PC-3 (cell line): ENCODE data around the gene HOXD1. TPM values are rescaled to one million over a fixed set of nuclear protein-coding genes. Genes with fewer than 3 reads are reported as not detected.

Experiments
- ATAC-seq: fragments of 200-7000 bp; cut with Tn5 transposase; 2 replicates; pipeline ENCODE4 v1.9.1; 2020; ENCODE audit warnings: mild to moderate bottlenecking, moderate library complexity
- BruUV-seq: library from RNA; stranded (reverse); fragments of 400-500 nt; replicated peaks from 2 replicates; lab custom pipeline; 2021; lab: Mats Ljungman, UMichigan
- CTCF ChIA-PET: fragments of 300-600 bp; sonication (Branson Sonifier 250); formaldehyde crosslinking; loops from one replicate; lab custom pipeline; 2022; ENCODE audit warnings: antibody characterized with exemption; lab: Charles Lee
- POLR2A ChIA-PET: fragments of 300-600 bp; sonication (Branson Sonifier 250); formaldehyde crosslinking; loops from one replicate; lab custom pipeline; 2022; ENCODE audit warnings: antibody characterized with exemption; ENCODE audit not compliant: unreplicated experiment; lab: Charles Lee
- DNase-seq: peaks from one replicate; pipeline ENCODE4 v3.0.0-alpha.2; 2015
- H2AFZ ChIP-seq: fragments of 300-600 bp; sonication (generic); 2 replicates; pipeline ENCODE4 v1.6.0; 2016; ENCODE audit warnings: antibody characterized with exemption, low read length
- H3F3A ChIP-seq: fragments of 300-600 bp; sonication (generic); one replicate; pipeline ENCODE4 v1.6.0; 2017; ENCODE audit warnings: antibody characterized with exemption, low read length, control low read depth, mild to moderate bottlenecking; ENCODE audit not compliant: unreplicated experiment
- H3K27ac ChIP-seq: fragments of 300-600 bp; sonication (generic); 2 replicates; pipeline ENCODE4 v1.5.1; 2016; ENCODE audit warnings: mild to moderate bottlenecking, low read length
- H3K27me3 ChIP-seq: fragments of 300-600 bp; sonication (generic); 2 replicates; pipeline ENCODE4 v1.6.1; 2016; ENCODE audit warnings: low read length, mixed read lengths
- H3K36me3 ChIP-seq: fragments of 300-600 bp; sonication (generic); 2 replicates; pipeline ENCODE4 v1.6.1; 2016; ENCODE audit warnings: low read depth, mixed run types, low read length, mixed read lengths
- H3K4me1 ChIP-seq: fragments of 300-600 bp; sonication (generic); 2 replicates; pipeline ENCODE4 v1.5.1; 2016; ENCODE audit warnings: low read length; ENCODE audit not compliant: insufficient read depth
- H3K4me2 ChIP-seq: fragments of 300-600 bp; sonication (generic); 2 replicates; pipeline ENCODE4 v1.6.0; 2016; ENCODE audit warnings: low read length
- H3K4me3 ChIP-seq: fragments of 300-600 bp; sonication (generic); 2 replicates; pipeline ENCODE4 v1.5.1; 2016; ENCODE audit warnings: mild to moderate bottlenecking, low read length, mixed read lengths
- H3K79me2 ChIP-seq: fragments of 300-600 bp; sonication (generic); 2 replicates; pipeline ENCODE4 v1.6.1; 2017; ENCODE audit warnings: low read length, mixed read lengths
- H3K9ac ChIP-seq: fragments of 300-600 bp; sonication (generic); 2 replicates; pipeline ENCODE4 v1.6.0; 2016; ENCODE audit warnings: mild to moderate bottlenecking, low read length
- H3K9me2 ChIP-seq: fragments of 300-600 bp; sonication (generic); replicated peaks from 2 replicates; pipeline ENCODE4 v1.6.1; 2016; ENCODE audit warnings: mixed run types, low read length, mixed read lengths
- H3K9me3 ChIP-seq: fragments of 300-600 bp; sonication (generic); 2 replicates; pipeline ENCODE4 v1.6.1; 2016; ENCODE audit warnings: low read length, mixed read lengths
- H4K20me1 ChIP-seq: fragments of 300-600 bp; sonication (generic); 2 replicates; pipeline ENCODE4 v1.6.1; 2016; ENCODE audit warnings: low read length, mixed read lengths
- CTCF ChIP-seq: fragments of 300-600 bp; sonication (generic); conservative IDR thresholded peaks from 2 replicates; pipeline ENCODE4 v1.5.1; 2017; ENCODE audit warnings: antibody characterized with exemption, low read depth, mild to moderate bottlenecking, low read length
- EZH2 ChIP-seq: fragments of 300-600 bp; sonication (generic); IDR thresholded peaks from one replicate; pipeline ENCODE4 v1.6.1; 2017; ENCODE audit warnings: antibody characterized with exemption, mild to moderate bottlenecking, low read length; ENCODE audit not compliant: unreplicated experiment
- EZH2phosphoT487 ChIP-seq: fragments of 300-600 bp; sonication (generic); IDR thresholded peaks from 2 replicates; pipeline ENCODE4 v1.6.1; 2018; ENCODE audit warnings: mild to moderate bottlenecking, antibody characterized with exemption, low read length, borderline replicate concordance
- intact Hi-C: fragments of 100-400 bp; cut with micrococcal nuclease; formaldehyde crosslinking; loops from 2 replicates; pipeline ENCODE4 v1.9.0; 2023
- total RNA-seq: library from RNA; depleted of rRNA; stranded (reverse); fragments of >200 nt; gene quantifications from 2 replicates; pipeline ENCODE4 v1.2.3, GENCODE V29; 2014

The HOXD1 gene
- total RNA-seq, 1 experiment from 2014 or later = not detected

DNA sequence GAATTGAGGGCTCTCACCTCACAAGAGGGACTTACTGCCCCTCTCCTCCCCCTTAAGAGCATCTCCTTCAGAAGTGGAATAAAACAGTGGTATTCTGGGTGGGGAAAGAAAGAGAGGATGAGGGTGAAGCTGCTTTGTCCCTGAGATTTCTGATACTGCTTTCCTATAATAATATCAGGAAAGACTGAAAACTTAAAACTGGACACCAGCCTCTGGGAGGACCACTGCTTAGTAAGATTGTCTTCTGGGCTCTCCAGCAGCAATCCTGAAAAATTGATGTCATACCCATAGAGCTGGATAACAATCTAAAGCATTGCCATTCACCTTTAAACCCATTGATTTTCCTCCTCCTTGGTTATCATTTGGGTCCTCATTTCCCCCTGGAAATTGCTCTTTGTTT lies 41.8 kb upstream of the HOXD1 start:
- BruUV-seq = no TSS peak
- H4K20me1 ChIP-seq = no peaks in the 10 kb centered on the region
- H3K4me1 ChIP-seq = no peaks in the 10 kb centered on the region
- H3K9me2 ChIP-seq = no peaks in the 10 kb centered on the region
- no peak overlapping the region for H3K4me2 ChIP-seq
- CTCF ChIA-PET = interaction anchor here (0.5 kb wide), 1 partner anchor 8 kb away, joined by 4 read pairs; no protein-coding TSS in a partner anchor
- H3K27me3 ChIP-seq = no peaks in the 10 kb centered on the region
- intact Hi-C loops = no loop called here
- no peak overlapping the region for H3K27ac ChIP-seq
- no peaks in the 10 kb centered on the region for H3K36me3 ChIP-seq
- H3K79me2 ChIP-seq = no peaks in the 10 kb centered on the region
- H3F3A ChIP-seq = no peaks in the 10 kb centered on the region
- POLR2A ChIA-PET = no interaction called here
- DNase-seq (no peak), ATAC-seq (no peak)
- H3K9me3 ChIP-seq = no peaks in the 10 kb centered on the region
- no peak for TF ChIP-seq EZH2
- no peak for TF ChIP-seq EZH2phosphoT487
- no peak for TF ChIP-seq CTCF
- H3K4me3 ChIP-seq = no peak overlapping the region
- H3K9ac ChIP-seq = no peak overlapping the region
- H2AFZ ChIP-seq = no peak overlapping the region

- Histone ChIP-seq H3K9me3 (no peaks in the 10 kb centered on the region), H3K27me3 (no peaks in the 10 kb centered on the region), H3K36me3 (no peaks in the 10 kb centered on the region), H3K4me1 (no peaks in the 10 kb centered on the region), H3K4me3 (no peak overlapping the region), H3K4me2 (no peak overlapping the region), H2AFZ (no peak overlapping the region), H3K79me2 (no peaks in the 10 kb centered on the region), H3F3A (no peaks in the 10 kb centered on the region), H3K9ac (no peak overlapping the region), H4K20me1 (no peaks in the 10 kb centered on the region), H3K27ac (no peak overlapping the region), H3K9me2 (no peaks in the 10 kb centered on the region)
- intact Hi-C loops = no loop called here
- BruUV-seq = no TSS peak
- ATAC-seq = no peak
- ChIA-PET CTCF (no interaction called here), POLR2A (no interaction called here)
- no peak for TF ChIP-seq EZH2
- TF ChIP-seq EZH2phosphoT487 = no peak
- no peak for TF ChIP-seq CTCF
- no peak for DNase-seq
Measured at GRCh38 chr2:176147210-176147799, 41.2 kb upstream of the HOXD1 start.

DNA sequence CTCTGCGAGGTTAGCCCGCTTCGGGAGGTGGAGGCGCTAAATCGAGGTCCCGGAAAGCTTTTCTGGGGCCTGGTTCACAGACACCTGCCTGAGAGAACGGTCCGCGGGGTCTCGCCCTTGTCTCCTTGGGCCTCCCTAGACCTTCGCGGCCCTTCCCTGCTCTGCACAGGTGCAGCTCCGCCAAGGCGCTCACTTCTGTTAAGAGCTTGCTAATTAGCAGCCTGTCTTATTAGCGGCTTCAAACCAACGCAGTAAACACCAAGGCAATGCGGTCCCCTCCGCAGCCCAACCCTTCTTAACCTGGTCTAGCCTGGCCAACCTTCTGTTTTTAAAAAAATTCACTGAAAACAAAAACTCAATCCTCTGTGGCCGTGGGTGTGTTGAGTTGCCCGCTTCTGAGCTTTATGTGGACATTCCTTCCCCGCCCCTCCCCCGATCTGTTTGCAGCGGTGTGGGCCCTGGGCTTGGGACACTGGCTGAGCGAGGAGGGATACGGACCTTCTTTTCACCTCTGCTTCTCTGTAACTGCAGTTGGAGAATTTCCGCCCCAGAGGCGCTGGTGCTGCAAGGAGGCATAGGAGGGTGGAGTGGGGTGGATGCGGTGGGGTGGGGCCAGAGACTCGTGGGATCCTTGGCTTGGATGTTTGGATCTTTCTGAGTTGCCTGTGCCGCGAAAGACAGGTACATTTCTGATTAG lies 40.5 kb upstream of the HOXD1 start:
- intact Hi-C loops = no loop called here
- no peaks in the 10 kb centered on the region for H3K4me1 ChIP-seq
- H3K9me2 ChIP-seq = no peaks in the 10 kb centered on the region
- no peaks in the 10 kb centered on the region for H4K20me1 ChIP-seq
- no peak for DNase-seq
- H3F3A ChIP-seq = no peaks in the 10 kb centered on the region
- H3K27ac ChIP-seq = no peak overlapping the region
- CTCF ChIA-PET = no interaction called here
- POLR2A ChIA-PET = no interaction called here
- no peak overlapping the region for H3K4me2 ChIP-seq
- no peak for TF ChIP-seq CTCF
- no peak for TF ChIP-seq EZH2phosphoT487
- TF ChIP-seq EZH2 = no peak
- no peaks in the 10 kb centered on the region for H3K79me2 ChIP-seq
- H3K27me3 ChIP-seq = no peaks in the 10 kb centered on the region
- ATAC-seq = no peak
- no peak overlapping the region for H3K9ac ChIP-seq
- no peaks in the 10 kb centered on the region for H3K36me3 ChIP-seq
- no peak overlapping the region for H3K4me3 ChIP-seq
- no peaks in the 10 kb centered on the region for H3K9me3 ChIP-seq
- no TSS peak for BruUV-seq
- H2AFZ ChIP-seq = no peak overlapping the region
